ENCODE data around the gene SPATC1L.

SPATC1L gene

GRCh38 chr21:46215436-46216131 lies 31.3 kb upstream of the SPATC1L start:
- DNase-seq (ENCODE audit: low spot score): no peak

DNA sequence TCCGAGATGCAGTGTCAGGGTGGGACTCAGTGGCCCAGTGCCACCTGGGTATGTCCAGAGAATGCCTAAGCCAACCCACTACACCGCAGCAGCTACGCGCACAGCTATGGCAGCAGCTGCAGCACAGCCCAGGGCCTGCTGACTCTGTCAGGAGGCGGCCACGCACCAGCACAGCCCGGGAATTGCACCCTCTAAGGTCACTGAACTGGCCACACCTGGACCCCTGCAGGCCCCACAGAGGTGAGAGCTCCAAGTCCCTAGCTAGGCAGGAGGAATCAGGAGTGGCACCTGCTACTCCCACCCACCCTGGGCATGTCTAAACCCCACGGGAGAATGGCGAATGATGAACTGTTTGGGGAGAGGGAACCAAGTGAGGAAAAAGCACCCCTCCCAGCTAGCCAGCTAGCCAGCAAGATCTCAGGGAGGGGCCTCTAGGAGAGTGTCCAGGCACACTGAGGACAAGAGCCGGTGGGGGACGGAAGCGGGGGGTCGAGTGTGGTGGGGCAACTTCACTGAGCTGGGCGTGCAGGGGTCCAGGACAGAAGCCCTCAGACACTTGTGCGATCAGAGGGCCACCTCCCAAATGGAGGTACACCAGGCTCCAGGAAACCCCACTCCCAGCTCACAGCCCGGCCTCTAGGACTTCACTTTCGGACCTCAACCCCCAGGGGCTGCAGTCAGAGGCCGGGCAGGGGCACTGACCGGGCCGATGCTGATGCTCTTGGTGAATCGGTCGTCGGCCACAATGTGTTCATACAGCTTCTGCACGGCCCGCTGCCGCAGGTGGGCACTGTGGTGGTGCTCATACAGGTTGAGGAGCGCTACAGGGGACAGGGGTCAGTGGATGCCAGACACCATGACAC lies 30.4 kb upstream of the SPATC1L start:
- DNase-seq (ENCODE audit: low spot score): no peak

DNA sequence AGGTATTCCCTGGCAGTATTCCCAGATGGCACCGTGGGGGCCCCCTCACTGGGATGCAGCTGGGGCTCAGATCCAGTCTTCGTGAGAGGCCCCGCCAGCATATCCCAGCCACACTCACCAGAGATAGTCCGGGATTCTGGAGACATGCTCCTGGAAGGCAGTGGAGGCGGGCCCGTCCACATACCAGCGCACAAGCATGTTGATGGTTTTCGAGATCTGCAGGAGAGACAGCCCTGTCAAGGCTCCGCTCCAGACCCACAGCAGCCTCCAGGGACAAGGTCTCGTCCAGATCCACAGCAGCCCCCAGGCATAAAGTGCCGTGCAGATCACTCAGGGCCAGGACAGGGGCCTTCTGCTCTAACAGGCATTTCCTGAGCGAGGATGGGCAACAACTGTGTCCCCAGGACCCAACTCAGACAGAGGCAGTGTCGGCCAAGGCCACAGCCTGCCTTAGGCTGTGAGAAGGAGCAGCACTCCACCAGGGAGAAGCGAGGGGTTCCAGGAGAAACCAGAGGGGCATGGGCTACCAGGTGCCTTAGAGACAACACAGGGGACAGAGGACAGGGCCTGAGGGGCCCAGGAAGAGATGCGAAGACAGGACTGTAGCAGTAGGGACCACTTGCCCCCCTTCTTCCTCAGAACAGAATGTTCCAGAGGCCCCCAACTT lies 29.5 kb upstream of the SPATC1L start:
- DNase-seq (ENCODE audit: low spot score): no peak

DNA sequence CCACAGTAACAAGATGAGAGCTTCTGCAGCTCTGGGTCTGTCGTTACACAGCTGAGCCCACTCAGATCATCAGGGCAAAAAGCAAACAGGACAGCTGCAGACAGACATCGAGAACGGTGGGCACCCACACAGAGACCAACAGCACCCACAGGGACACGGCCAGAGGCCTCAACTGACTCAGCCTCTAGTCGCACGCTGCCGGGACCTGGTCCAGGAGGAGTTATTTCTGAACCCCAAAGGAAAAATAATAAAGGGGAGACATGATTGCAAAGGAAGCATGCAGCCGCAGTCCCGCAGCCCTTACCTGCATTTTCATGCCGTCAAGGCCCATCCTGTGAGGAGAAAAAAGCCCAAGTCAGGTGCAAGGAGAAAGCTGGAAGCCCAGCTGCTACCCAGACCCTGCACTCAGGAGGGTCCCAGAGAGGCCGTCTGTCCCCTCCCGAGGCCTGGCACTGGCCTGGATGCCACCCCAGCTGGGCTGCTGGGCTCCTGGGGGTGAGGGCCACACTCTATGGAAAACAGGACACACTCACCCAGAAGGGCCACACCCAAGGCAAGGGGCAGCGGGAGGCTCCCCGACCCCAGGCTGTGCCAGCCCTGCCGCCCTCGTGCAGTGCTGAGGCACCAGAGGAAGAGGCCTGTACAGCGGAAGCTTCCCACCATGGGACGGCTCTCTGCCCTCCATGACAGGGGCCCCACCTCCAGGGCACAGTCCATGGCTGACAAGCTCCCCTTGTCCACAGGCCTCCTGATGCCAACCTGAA lies 28.6 kb upstream of the SPATC1L start:
- no peak for DNase-seq (ENCODE audit: low spot score)

GRCh38 chr21:46211786-46212720 lies 27.8 kb upstream of the SPATC1L start:
- peak; percentile 19 for DNase-seq (ENCODE audit: low spot score)

- no peak for DNase-seq (ENCODE audit: low spot score)
Measured at GRCh38 chr21:46211376-46211775, 27.1 kb upstream of the SPATC1L start.

DNA sequence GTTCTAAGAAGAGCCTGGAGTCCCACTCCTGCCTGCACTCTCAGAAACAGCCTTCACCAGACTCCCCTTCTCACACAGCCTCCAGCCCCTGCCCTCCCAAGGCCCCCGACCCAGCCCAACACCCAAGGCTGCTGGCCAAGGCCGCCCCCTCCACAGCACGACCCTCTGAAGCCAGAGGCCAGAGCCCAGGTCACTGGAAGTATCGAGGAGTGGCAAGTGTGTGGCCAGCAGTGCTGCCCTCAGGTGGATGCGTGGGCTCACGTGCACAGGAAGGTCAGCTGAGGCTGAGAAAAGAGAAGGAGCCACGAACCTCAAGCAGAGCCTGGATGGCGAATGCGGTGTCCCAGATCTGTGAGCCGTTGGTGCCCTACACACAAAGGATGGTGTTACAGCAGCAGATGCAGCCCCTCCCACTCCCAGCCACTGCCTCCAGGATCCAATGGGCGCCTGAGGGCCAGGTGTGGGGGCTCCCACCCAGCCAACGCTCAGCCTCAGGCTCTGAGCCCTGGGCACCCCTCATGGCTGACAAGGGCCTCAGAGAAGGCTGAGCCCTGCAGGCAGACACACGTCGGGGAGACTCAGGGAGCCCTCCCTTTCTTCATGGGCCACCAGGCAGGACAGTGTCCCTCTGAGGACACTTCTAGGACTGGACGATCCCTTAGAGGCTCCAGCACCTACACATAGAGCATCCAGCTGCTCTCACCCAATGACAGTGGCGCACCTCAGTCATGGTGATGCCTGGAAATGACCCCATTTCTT lies 26.3 kb upstream of the SPATC1L start:
- no peak for DNase-seq (ENCODE audit: low spot score)

DNA sequence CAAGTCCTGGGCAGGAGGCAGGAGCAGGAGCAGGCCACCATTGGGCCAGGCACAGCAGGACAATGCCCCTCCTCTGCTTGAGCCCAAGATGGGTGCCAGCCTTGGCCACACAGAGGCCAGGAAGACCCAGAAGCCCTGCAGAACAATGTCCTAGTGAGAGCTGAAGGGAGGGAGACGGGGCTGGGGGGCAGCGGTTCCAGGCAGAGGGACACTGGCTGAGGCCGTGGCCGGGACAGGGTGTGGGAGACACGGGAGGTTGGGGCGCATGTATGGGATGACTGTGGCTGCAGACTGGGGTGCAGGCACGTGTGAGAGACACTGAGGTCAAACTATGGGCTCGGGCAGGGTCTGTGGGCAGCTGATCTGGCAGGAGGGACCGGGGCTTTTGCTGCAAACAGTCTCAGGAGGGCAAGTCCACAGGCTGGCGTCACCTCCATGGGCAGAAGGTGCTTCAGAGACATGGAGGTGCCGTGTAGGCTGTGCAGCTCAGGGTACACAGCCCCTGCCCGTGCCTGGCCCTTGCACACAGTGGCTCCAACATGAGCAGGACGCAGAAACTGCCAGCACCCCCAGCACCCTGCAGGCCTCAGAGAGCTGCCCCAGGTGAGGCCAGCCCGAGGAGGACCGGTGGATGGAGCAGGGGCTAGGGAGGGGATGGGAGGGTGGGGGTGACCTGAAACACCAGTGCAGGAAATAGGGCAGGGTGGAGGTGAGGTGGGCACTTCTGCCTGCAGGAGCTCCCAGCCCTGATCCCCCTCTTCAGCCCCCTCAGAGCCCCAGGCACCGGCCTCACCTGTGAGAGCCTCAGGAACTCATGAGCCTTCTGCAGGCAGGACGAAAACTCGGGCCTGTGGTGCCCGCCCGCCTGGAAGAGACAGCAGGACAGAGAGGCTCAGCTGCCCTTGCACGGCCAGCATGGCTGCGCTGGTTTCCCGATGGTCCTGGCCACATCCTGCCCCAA lies 24.8 kb upstream of the SPATC1L start:
- DNase-seq (ENCODE audit: low spot score): no peak

DNA sequence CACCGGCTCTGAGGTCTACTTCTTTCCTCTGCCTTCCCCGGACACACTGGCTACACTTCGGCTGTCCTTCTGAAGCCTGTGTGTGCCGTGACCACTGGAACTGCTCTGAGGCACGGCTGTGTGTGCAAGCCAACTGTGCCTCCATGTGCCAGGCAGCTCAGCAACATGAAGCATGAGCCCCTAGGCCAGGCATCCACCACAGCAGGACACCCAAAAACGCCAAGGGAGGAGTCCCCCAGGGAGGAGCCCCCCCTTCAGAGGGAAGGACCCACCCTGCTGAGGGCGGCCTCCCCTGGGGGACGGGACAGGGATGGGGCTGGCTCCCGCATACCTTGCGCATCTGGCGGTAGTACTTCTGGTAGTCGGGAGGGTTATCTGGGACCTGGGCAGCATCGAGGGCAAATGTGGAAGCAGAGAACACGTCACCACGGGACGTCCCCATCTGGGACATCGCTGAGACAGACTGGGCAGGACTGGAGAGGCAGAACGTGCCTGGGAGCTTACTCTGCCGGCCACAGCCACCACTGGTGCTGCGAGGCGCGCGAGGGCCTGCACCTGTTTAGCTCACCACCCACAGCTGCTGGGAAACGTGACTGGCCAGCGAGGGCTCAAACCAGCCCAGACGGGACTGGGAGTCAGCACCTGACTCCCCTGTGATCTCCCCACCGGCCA lies 23.8 kb upstream of the SPATC1L start:
- DNase-seq (ENCODE audit: low spot score): no peak

DNA sequence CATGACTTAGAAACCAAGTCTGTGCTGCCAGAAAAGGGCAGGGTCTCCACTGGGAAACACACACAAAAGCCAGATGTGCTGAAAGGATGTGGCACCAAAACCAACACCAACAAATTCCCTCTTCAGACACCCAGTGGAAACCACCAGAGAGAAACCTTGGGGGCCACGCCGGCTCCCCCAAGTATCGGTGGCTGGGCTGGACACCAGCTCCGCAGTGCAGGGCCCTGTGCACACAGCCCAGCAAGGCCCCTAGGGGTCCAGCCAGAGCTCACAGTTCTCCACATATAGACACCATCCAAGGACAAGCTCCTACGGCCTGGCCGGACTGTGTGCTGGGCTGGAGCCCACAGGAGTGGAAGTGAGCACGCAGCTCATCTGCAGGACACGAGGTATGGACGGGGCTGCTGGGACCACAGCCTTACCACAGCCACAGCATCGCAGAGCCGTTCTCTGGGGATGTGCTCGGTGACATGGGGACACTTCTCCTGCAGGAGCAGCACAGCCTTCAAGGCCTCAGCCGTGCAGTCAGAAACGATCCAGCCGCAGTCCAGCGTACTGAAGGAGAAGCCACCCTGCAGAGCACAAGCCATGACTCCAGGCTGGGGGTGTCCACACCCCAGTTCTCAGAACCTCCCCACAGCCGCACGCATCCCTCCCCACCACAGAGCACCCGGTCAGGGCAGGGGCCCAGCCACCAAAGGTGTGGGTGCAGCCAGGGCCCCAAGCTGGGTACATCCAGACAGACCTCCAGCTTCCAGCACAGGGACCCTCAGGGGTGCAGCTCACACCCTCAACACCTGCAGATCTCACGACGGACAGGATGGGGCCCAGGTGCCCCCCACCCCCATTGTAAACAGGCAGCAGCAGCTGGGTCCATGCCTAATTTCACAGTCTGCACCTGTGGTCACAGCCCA lies 23.0 kb upstream of the SPATC1L start:
- no peak for DNase-seq (ENCODE audit: low spot score)

DNA sequence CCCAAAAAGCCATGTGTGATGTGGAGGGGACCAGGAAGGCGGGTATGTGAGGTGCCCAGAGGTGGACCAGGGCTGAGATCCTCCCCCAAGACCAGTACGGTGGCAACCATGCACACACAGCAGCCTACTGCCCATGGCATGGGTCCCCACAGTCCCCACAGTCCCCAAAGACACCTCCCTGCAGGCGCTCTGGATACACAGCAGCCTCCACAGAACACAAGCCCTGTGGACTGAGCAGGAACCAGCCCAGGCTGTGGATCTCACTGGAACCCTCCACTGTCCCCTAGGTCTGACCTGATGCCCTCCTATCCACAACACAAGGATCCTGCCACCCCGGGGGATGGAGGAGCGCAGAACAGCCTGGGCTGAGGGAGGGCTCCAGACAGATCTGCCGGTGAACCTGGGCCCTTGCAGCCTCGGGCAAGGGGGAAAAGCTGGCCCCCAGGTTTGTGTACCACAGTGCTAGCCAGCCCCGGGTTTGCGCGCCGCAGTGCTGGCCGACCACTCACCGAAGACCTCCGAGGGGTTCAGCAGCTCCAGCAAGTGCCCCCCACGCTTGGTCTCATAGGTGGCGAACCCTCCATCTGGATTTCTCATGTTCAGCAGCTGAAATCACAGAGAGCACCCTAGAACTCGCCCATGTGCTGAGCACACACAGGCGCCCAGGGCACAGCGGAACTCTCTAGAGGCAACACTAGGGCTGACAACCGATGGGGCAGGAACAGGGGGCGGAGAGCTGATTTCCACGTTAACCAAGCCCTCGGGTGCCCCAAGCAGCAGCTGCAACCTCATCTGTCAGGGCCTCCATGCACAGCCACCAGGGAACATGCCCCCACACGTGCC lies 22.1 kb upstream of the SPATC1L start:
- DNase-seq (ENCODE audit: low spot score): no peak

- DNase-seq (ENCODE audit: low spot score): no peak
Measured at GRCh38 chr21:46205766-46206162, 21.5 kb upstream of the SPATC1L start.

- no peak for DNase-seq (ENCODE audit: low spot score)
Measured at GRCh38 chr21:46205166-46205565, 20.9 kb upstream of the SPATC1L start.

DNA sequence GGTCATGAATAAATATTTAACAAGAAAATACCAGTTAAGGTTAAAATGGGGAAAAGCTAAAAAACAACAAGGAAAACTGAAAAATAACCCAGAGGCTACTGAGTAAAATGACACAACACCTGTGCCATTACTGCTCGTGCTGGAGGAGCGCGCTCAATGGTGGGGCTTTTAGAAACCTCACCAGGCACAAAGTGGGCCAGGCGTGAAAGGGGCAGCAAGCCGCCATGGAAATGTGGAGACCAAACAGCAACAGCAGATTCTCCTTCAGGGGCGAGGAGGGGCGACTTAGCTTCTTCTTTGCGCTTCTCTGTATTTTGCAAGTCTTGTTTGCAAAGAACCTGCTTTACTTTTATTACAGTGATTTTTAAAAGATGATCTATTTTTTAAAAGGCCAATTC lies 18.9 kb upstream of the SPATC1L start:
- DNase-seq (ENCODE audit: low spot score): no peak

GRCh38 chr21:46202592-46203202 lies 18.4 kb upstream of the SPATC1L start:
- DNase-seq (ENCODE audit: low spot score): no peak
